ENCODE results near the gene PCNT.

Gene PCNT

GRCh38 chr21:46347203-46347550 lies 23.2 kb downstream of the PCNT start:
- no peak for TF ChIP-seq CTCF (IDR thresholded peaks at IDR 0.05; ENCODE audit: low read depth, low read length)
- no peak overlapping the region for H3K4me3 ChIP-seq (replicated peaks in 1 of 2; ENCODE audit: low read depth in 2 of 2, low read length in 2 of 2)
- DNase-seq (ENCODE audit: low read depth in 2 of 2) = no peak

- peak; percentile 28 to 48 for DNase-seq (ENCODE audit: low read depth in 2 of 2)
- no peak overlapping the region for H3K4me3 ChIP-seq (replicated peaks in 1 of 2; ENCODE audit: low read depth in 2 of 2, low read length in 2 of 2)
- TF ChIP-seq CTCF (IDR thresholded peaks at IDR 0.05; ENCODE audit: low read depth, low read length) = no peak
These were observed 23.9 kb downstream of the PCNT start for GRCh38 chr21:46347791-46348381.

GRCh38 chr21:46349134-46349760 lies 25.3 kb downstream of the PCNT start:
- TF ChIP-seq CTCF (IDR thresholded peaks at IDR 0.05; ENCODE audit: low read depth, low read length) = no peak
- DNase-seq (ENCODE audit: low read depth in 2 of 2) = no peak
- no peak overlapping the region for H3K4me3 ChIP-seq (replicated peaks in 1 of 2; ENCODE audit: low read depth in 2 of 2, low read length in 2 of 2)

DNA sequence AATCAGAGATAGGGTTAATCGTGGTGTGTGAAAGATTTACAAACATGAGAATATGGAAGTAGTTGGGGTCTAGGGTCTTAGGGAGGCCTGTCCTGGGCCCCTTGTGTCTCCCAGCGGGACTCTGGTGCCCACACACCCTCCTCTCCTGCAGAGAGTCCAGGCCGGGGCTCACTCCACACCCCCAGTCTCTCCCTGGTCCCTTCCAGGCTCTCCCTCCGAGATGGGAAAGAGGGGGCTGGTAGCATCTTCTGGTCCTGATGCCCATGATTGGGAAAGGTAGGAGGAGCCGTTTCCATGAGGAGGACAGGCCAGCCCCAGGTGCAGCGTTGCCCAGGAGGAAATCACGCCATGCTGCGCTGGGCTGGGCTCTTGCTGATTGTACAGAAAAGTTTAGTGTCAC lies 26.6 kb downstream of the PCNT start:
- no peak overlapping the region for H3K4me3 ChIP-seq (replicated peaks in 1 of 2; ENCODE audit: low read depth in 2 of 2, low read length in 2 of 2)
- TF ChIP-seq CTCF (IDR thresholded peaks at IDR 0.05; ENCODE audit: low read depth, low read length) = no peak
- no peak for DNase-seq (ENCODE audit: low read depth in 2 of 2)

GRCh38 chr21:46350981-46351380 lies 27.0 kb downstream of the PCNT start:
- TF ChIP-seq CTCF (IDR thresholded peaks at IDR 0.05; ENCODE audit: low read depth, low read length) = no peak
- H3K4me3 ChIP-seq (replicated peaks in 1 of 2; ENCODE audit: low read depth in 2 of 2, low read length in 2 of 2) = no peak overlapping the region
- DNase-seq (ENCODE audit: low read depth in 2 of 2) = no peak

- no peak for DNase-seq (ENCODE audit: low read depth in 2 of 2)
- no peak for TF ChIP-seq CTCF (IDR thresholded peaks at IDR 0.05; ENCODE audit: low read depth, low read length)
These were observed 27.7 kb downstream of the PCNT start for GRCh38 chr21:46351476-46352163.

More at GRCh38 chr21:46351476-46352163, 27.7 kb downstream of the PCNT start:
- no peak overlapping the region for H3K4me3 ChIP-seq (replicated peaks in 1 of 2; ENCODE audit: low read depth in 2 of 2, low read length in 2 of 2)

All from cardiac fibroblast (primary cell).